Jurkat, Clone E6-1 (cell line): ENCODE data around the gene PLVAP.
"Not testable (repeated sequence)": the region's sequence is repeated elsewhere in the genome, so short reads cannot be mapped to it uniquely, and the experiment has no call there.

Source experiments
- DNase-seq: peaks from one replicate; pipeline ENCODE4 v3.0.0-alpha.2; 2011; ENCODE audit warnings: low read depth, low spot score
- H3K4me3 ChIP-seq: 2 replicates; pipeline ENCODE4 v1.5.1; 2011; ENCODE audit warnings: mild to moderate bottlenecking, low read length, control low read depth, moderate library complexity

Gene PLVAP

GRCh38 chr19:17363852-17364605 is 13.1 kb downstream of the PLVAP start:
- not testable (repeated sequence) for DNase-seq, H3K4me3 ChIP-seq

GRCh38 chr19:17359905-17360800 is 17.0 kb downstream of the PLVAP start:
- DNase-seq, result no peak
- H3K4me3 ChIP-seq, result no peak overlapping the region

GRCh38 chr19:17358395-17358794 is 18.7 kb downstream of the PLVAP start:
- H3K4me3 ChIP-seq, result no peak overlapping the region
- no peak for DNase-seq

- no peak for DNase-seq
- H3K4me3 ChIP-seq, result no peak overlapping the region
Observed at GRCh38 chr19:17357724-17358123, 19.4 kb downstream of the PLVAP start.

- DNase-seq, result no peak
- no peak overlapping the region for H3K4me3 ChIP-seq
Observed at GRCh38 chr19:17357078-17357666, 20.0 kb downstream of the PLVAP start.

GRCh38 chr19:17353386-17353785 is 23.8 kb downstream of the PLVAP start:
- DNase-seq, result no peak
- no peak overlapping the region for H3K4me3 ChIP-seq

- no peak overlapping the region for H3K4me3 ChIP-seq
- no peak for DNase-seq
Observed at GRCh38 chr19:17352608-17353280, 24.4 kb downstream of the PLVAP start.

- no peak overlapping the region for H3K4me3 ChIP-seq
- DNase-seq, result no peak
Observed at GRCh38 chr19:17351815-17352435, 25.2 kb downstream of the PLVAP start.

- no peak for DNase-seq
- H3K4me3 ChIP-seq, result no peak overlapping the region
Observed at GRCh38 chr19:17348700-17349099, 28.4 kb downstream of the PLVAP start.

GRCh38 chr19:17347877-17348276 is 29.3 kb downstream of the PLVAP start:
- DNase-seq, result no peak

GRCh38 chr19:17347361-17347760 is 29.8 kb downstream of the PLVAP start:
- H3K4me3 ChIP-seq, result no peak overlapping the region
- no peak for DNase-seq

More at GRCh38 chr19:17347877-17348276, 29.3 kb downstream of the PLVAP start:
- no peak overlapping the region for H3K4me3 ChIP-seq

GRCh38 chr19:17346109-17346671 is 31.0 kb downstream of the PLVAP start:
- DNase-seq, result peak; percentile 51
- no peak overlapping the region for H3K4me3 ChIP-seq

- no peak overlapping the region for H3K4me3 ChIP-seq
- no peak for DNase-seq
Observed at GRCh38 chr19:17341845-17342244, 35.3 kb downstream of the PLVAP start.

- H3K4me3 ChIP-seq, result no peak overlapping the region
Observed at GRCh38 chr19:17341386-17341785, 35.8 kb downstream of the PLVAP start.

GRCh38 chr19:17340871-17341357 is 36.2 kb downstream of the PLVAP start:
- no peak overlapping the region for H3K4me3 ChIP-seq
- DNase-seq, result no peak

More at GRCh38 chr19:17341386-17341785, 35.8 kb downstream of the PLVAP start:
- no peak for DNase-seq

GRCh38 chr19:17340302-17340870 is 36.8 kb downstream of the PLVAP start:
- H3K4me3 ChIP-seq, result no peak overlapping the region
- no peak for DNase-seq

GRCh38 chr19:17339088-17339741 is 37.9 kb downstream of the PLVAP start:
- DNase-seq, result no peak
- no peak overlapping the region for H3K4me3 ChIP-seq
